ES-I3 (cell line): ENCODE results near the gene CTSA.

Experiments
- H3K36me3 ChIP-seq: 2 replicates; pipeline ENCODE4 v1.6.1; 2013; ENCODE audit warnings: mild to moderate bottlenecking, low read length, control low read depth, moderate library complexity; ENCODE audit not compliant: insufficient read depth
- H3K4me1 ChIP-seq: 2 replicates; pipeline ENCODE4 v1.6.1; 2013; ENCODE audit warnings: mild to moderate bottlenecking, control low read depth, low read length; ENCODE audit not compliant: insufficient read depth
- H3K9ac ChIP-seq: 2 replicates; pipeline ENCODE4 v1.6.1; 2013; ENCODE audit warnings: low read depth, mild to moderate bottlenecking, low read length, moderate library complexity
- H3K9me3 ChIP-seq: 2 replicates; pipeline ENCODE4 v1.6.1; 2013; ENCODE audit warnings: mild to moderate bottlenecking, low read length, moderate library complexity; ENCODE audit not compliant: control insufficient read depth, insufficient read depth

Gene CTSA

DNA sequence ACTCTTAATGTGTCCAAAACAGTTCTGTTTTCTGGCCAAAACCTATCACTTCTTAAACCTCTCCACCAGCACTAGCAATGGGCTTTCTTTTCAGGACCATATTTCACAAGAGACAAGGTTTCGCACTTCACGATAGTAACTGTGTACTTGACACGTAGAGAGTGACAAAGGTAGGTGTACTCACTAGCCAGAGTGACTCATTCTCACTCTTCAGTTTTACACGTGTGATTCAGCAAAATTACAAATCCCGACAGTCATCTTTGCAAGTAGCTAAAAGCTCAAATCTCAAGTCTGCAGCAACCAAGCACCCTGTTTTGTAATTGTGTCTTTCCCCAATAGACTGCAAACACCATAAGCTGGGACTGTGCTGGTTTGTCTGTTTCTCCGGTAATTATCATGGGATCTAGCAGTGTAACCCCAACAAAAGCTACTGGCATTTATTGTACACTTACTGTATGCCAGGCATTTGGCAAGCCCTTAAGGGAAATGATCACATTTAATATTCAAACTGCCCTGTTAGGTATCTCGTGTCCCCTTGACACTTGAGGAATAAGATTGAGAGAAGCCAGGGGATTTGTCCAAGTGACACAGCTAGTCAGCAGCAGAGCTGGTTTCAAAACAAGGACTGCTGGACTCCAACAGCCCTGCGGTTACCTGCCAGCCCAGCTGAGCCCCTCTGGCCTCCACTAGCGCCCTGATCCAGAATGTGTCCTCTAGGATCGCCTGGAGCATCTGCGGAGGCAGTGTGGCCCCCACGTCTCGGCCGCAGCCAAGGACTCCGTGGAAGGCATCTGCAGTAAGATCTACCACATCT lies 53.2 kb downstream of the CTSA start:
- Histone ChIP-seq H3K36me3 (peaks cover 37% of the 10 kb centered on the region), H3K9me3 (no peaks in the 10 kb centered on the region), H3K9ac (no peak overlapping the region), H3K4me1 (no peaks in the 10 kb centered on the region)

- Histone ChIP-seq H3K9ac (no peak overlapping the region), H3K36me3 (peaks cover 31% of the 10 kb centered on the region), H3K4me1 (no peaks in the 10 kb centered on the region)
Measured at GRCh38 chr20:45944965-45945677, 54.0 kb downstream of the CTSA start.

GRCh38 chr20:45945678-45946148 lies 54.6 kb downstream of the CTSA start:
- Histone ChIP-seq H3K4me1 (no peaks in the 10 kb centered on the region), H3K9ac (no peak overlapping the region), H3K36me3 (peaks cover 26% of the 10 kb centered on the region), H3K9me3 (no peaks in the 10 kb centered on the region)

More at GRCh38 chr20:45944965-45945677, 54.0 kb downstream of the CTSA start:
- no peaks in the 10 kb centered on the region for H3K9me3 ChIP-seq

DNA sequence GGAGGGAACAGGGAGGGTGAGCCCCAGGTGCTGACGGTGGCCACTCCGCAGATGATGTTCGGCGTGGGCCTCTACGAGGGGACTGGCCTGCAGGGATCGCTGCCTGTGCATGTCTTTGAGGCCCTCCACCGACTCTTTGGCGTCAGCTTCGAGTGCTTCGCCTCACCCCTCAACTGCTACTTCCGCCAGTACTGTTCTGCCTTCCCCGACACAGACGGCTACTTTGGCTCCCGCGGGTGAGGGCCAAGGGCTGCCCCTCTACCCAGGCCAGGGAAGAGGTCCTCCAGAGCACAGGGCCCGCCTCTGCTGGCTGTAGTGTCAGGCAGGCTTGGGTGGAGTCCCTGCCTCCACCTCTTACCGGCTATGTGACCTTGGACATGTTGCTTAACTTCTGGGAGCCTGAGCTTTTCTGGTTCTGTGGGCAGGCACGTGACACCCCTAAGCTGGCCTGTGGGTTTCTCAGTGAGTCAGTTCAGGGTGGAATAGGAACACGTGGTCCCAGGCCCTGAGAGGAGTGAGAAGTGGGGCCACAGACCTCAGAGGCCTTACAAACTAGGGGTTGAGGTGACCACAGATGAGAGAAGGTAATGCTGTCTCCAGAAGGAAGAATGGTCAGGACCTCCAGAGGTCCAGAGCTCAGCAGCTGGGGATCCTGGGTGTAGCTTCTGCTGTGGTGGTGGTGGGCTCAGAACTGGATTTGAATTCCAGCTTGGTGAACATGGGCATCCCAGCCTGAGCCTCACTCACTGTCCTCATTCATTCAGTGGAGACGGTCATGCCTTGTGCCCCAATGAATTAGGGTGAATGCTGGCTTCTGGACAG lies 55.2 kb downstream of the CTSA start:
- Histone ChIP-seq H3K36me3 (peaks cover 24% of the 10 kb centered on the region), H3K4me1 (no peaks in the 10 kb centered on the region), H3K9me3 (no peaks in the 10 kb centered on the region), H3K9ac (no peak overlapping the region)

- Histone ChIP-seq H3K9me3 (no peaks in the 10 kb centered on the region), H3K9ac (no peak overlapping the region), H3K4me1 (no peaks in the 10 kb centered on the region), H3K36me3 (peaks cover 24% of the 10 kb centered on the region)
Measured at GRCh38 chr20:45947110-45947866, 56.2 kb downstream of the CTSA start.

- peaks cover 19% of the 10 kb centered on the region for H3K36me3 ChIP-seq
- H3K9me3 ChIP-seq, result no peaks in the 10 kb centered on the region
- no peak overlapping the region for H3K9ac ChIP-seq
- H3K4me1 ChIP-seq, result no peaks in the 10 kb centered on the region
Measured at GRCh38 chr20:45948261-45948733, 57.2 kb downstream of the CTSA start.
